SKM-1 treated with dmso at 0.1 percent for 144 hours (cell line): ENCODE data around the gene PAQR3.

Experiments
- DNase-seq: peaks from one replicate; lab custom pipeline; 2025; ENCODE audit not compliant: unreplicated experiment; lab: John Stamatoyannopoulos, UW

The PAQR3 gene

GRCh38 chr4:78863991-78864390 lies 75.2 kb downstream of the PAQR3 start:
- DNase-seq, result no peak

- DNase-seq, result no peak
These were observed 75.9 kb downstream of the PAQR3 start for GRCh38 chr4:78863254-78863869.

GRCh38 chr4:78862314-78862737 lies 76.9 kb downstream of the PAQR3 start:
- no peak for DNase-seq
